HG03039 (cell line): ENCODE results near the gene LCNL1.
"Not testable (repeated sequence)": the region's sequence is repeated elsewhere in the genome, so short reads cannot be mapped to it uniquely, and the experiment has no call there.

Experiments used
- ATAC-seq: cut with Tn5 transposase; IDR thresholded peaks from one replicate; pipeline ENCODE4 v1.9.1; 2021; ENCODE audit warnings: mild to moderate bottlenecking, moderate library complexity; ENCODE audit not compliant: unreplicated experiment

Gene LCNL1

DNA sequence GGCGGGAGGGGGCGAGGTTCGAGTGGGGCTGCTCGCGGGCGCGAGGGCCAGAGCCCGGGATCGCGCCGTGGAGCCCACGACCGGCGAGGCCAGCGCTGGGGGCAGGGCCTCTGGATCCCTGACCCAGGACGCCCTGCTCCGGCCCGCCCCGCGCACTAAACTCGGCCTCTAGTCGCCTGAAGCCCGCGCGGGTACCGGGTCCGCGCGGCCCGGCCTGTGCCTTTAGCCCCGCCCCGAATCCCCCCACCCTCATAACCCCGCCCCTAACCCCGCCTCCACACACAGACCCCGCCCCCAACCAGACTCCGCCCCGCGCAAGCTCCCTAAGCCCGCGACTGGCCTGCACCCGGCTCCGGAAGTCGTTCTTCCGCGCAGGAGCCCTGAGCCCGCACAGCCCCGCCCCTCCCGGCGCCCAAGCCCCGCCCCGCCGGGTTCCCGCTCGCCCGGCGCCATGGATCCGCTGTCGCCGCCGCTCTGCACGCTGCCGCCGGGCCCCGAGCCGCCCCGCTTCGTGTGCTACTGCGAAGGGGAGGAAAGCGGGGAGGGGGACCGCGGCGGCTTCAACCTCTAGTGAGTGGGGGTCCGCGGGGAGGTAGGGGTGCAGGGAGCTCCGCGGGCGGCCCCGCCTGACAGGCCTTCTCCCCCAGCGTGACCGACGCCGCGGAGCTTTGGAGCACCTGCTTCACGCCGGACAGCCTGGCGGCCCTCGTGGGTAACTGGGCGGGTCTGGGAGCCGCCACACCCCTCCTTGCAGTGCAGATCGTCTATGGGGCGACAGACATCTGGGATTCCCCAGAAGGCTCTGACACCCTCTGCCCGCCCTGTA, 9.4 kb downstream of the LCNL1 start, which contains the start of gene PAXX:
PAXX (plus strand) TSS at position 430 of the 826 bp plus-strand sequence; CDS start at position 452, 22 bp downstream.
- peak; percentile 72 for ATAC-seq

DNA sequence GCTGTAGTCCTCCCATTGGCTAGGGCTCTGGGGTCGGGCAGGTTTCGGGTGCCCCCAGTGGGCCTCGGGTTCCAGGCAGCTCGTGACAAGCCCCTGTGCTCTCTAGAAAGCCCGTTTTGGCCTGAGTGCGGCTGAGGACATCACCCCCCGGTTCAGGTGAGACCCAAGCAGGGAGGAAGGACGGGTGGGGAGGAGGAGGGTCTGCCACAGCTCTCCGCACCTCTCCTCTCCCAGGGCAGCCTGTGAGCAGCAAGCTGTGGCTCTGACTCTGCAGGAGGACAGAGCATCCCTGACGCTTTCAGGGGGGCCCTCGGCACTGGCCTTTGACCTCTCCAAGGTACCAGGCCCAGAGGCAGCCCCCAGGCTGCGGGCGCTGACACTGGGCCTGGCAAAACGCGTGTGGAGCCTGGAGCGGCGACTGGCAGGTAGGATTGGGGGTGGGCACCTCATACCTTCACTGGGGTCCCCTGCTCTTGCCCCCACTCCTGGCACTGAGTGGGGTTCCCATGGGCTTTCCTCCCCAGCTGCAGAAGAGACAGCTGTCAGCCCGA, 10.1 kb downstream of the LCNL1 start:
- ATAC-seq, result no peak

DNA sequence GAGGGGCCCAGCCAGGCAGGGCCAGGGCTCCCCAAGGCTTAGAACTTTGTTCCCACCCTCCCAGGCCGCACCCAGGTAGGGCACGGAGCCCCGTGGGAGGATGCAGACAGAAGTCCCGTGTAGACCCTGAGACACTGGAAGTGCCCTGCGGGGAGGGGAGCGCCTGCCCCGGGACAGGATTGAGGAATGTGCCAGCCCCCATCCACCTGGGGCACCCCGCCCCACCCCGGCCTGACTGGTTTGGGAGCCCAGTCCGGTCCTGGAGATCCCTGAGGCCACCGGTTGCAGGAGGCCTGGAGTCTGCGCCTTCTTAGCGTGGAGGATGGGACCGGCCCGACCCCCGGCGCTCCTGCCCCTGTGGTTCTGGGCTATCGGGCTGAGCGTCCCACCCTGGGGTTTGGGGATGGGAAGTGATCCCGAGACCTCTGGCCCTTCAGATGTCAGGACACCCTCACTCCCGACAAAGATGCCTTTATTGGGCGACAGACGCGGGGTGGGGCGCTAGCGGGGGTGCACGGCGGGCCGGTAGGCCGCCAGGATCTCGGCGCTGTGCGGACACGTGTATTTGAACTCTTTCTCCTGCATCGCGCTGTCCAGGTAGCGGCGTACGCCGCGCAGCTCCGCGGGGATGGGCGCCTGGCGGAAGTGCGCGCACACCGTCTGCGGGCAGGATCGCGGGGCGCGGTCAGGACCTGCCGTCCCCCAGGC, 11.5 kb downstream of the LCNL1 start:
- ATAC-seq, result no peak

GRCh38 chr9:136994888-136995230, 12.1 kb downstream of the LCNL1 start:
- no peak for ATAC-seq

DNA sequence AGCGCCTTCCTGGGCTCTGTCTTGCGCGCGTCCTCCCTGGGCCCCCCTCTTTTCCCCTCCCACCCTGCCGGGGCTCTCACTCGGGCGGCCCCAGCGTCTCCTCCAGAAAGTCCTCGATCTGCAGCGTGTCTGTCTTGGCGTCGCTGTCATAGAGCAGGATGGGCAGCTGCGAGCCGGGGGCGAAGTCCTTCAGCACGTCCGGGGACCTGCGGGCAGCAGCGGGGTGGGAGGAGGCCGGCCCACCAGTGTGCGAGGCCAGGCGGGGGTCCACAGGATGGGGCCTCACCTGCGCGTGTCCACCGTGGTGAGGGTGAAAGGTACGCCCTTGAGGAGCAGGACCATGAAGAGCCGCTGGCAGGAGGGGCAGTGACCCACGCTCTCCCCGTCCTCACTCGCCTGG, 12.6 kb downstream of the LCNL1 start:
- ATAC-seq, result no peak

DNA sequence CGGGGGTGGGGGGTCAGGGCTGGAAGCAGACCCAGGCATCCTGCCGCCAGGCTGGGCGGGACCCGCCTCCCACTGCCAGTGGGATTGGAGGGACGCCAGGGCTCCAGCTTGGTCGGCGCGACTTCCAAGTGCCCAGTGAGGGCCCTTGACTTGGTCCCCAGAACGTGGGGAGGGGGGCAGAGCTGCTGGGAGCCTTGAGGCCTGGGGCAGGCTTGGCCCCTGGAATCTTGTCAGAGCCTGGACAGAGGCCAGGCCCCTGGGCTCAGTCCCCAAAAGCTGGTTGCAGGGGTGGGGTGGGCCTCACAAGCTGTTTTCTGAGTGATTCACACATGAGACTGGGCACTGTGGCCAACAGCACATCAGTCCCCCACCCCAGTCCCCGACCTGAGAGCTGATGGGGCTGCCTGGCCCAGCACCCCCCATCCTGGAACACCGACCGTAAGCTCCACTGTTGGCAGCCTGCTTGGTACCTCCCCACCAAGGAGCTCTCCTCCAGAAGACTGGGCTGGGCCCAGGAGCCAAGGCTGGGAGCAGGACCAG, 13.0 kb downstream of the LCNL1 start:
- no peak for ATAC-seq

DNA sequence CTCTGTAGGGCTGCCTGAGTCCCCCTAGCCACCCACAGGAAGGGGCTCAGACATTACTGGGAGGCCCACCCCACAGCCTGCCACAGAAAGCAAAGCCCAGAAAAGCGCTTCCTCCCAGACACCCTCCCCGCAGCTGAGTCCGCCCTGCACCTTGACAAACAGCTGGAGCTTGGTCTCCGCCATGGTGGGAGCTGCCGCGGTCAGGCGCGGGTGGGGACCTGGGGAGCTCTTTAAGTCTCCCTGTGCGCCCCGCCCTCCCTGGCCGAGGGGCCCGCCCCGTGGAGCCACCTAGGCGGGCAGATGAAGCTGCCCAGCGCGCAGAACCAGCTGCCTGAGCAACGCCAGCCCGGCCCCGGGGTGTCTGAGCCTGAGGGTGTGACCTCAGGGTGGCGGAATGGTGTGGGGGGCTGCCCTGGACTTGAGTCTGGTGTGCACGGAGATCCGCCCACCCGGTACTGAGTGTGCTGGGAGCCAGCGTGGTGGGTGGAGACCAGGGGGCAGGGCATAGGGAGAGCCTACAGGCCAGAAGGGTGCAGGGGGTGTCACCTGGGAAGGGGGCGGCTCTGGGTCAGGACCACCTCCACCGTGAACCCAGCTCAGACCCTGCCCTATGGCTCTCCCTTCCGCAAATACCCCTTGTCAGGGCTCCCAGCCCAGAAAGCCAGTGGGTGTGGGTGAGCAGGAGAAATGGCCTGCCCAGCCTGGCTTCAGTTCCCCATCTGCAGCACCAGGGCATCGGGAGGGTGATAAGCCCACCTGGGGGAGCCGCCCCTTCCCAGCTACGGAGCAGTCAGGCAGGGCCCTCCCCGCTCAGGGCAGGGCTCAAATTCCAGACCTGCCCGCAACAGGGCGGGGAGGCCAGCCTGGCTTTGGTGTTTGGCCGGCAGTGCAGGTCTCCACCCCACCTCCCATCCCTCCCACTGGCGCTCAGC, 13.8 kb downstream of the LCNL1 start, which contains the start of gene CLIC3:
CLIC3 (minus strand) TSS at position 208 of the 932 bp plus-strand sequence; CDS start at position 183, 25 bp downstream.
- no peak for ATAC-seq

- no peak for ATAC-seq
Observed at GRCh38 chr9:136997371-136997770, 14.6 kb downstream of the LCNL1 start.

DNA sequence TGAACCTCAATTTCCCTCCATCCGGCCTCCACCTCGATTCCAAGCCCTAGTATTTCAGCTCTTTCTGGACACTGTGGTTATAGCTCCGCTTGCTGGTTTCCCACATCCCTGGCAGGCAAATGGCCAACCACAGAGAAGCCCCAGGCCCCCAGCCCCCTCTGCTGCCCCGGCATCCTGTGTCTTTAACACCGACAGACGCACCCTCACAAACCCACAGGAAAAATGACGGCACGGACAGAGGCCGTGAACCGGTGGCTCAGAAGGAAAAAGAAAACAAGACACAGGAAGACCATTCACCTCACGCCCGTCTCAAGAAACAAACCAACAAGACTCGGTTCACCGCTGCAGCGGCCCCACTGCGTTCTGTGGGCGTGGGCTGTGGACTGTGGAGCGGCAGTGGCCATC, 15.0 kb downstream of the LCNL1 start:
- ATAC-seq, result no peak

DNA sequence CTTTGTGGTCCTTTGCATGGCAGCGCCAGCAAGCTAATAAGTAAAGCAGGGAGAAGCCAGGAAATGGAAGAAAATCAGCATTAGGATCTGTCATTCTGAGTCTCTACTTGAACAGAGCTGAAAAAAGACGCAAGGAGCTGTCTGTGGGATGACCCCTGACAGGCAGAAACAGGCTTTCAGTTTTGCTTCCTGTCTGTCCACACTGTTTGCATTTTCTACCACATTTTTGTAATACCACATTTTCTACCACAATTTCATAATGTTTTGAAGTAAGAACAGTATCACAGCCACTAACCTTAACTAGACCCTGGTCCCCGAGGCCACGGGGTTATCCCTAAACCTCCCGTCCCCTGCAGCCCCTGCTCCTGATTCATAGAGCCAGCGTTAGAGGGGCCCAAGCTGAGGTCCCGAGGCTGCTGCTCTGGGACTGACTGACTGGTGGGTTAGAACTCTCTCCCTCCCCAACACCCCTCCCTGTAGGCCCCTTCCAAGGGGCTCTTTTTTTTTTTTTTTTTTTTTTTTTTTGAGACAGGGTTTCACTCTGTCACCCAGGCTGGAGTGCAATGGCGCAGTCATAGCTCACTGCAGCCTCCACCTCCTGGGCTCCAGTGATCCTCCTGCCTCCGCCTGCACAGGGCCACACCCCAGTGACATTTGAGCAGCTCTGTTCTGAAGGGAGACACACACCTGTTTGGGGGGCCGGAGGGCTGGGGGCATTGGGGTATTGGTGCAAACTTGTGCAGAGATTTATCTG, 17.6 kb downstream of the LCNL1 start:
- no peak for ATAC-seq

GRCh38 chr9:137001857-137002645, 19.3 kb downstream of the LCNL1 start:
- no peak for ATAC-seq

DNA sequence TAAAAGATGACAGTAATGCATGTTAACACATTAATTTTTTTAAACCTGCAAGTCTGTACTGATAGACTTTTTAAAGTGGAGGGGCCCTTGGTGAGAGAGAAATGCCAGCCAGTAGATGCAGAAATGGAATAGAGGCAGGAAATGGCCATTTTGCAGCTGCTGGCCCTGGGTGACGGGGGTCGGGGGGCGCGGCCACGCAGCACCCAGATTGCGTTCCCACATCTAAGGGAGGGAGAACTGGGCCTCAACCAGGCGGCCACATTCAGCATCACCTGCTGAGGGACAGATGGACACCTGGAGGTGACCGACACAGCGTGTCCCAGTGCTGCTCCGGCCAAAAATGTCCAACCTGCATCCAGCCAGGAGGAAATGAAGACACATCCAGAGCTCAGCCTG, 19.9 kb downstream of the LCNL1 start:
- no peak for ATAC-seq

GRCh38 chr9:137004285-137004684, 21.5 kb downstream of the LCNL1 start:
- not testable (repeated sequence) for ATAC-seq

DNA sequence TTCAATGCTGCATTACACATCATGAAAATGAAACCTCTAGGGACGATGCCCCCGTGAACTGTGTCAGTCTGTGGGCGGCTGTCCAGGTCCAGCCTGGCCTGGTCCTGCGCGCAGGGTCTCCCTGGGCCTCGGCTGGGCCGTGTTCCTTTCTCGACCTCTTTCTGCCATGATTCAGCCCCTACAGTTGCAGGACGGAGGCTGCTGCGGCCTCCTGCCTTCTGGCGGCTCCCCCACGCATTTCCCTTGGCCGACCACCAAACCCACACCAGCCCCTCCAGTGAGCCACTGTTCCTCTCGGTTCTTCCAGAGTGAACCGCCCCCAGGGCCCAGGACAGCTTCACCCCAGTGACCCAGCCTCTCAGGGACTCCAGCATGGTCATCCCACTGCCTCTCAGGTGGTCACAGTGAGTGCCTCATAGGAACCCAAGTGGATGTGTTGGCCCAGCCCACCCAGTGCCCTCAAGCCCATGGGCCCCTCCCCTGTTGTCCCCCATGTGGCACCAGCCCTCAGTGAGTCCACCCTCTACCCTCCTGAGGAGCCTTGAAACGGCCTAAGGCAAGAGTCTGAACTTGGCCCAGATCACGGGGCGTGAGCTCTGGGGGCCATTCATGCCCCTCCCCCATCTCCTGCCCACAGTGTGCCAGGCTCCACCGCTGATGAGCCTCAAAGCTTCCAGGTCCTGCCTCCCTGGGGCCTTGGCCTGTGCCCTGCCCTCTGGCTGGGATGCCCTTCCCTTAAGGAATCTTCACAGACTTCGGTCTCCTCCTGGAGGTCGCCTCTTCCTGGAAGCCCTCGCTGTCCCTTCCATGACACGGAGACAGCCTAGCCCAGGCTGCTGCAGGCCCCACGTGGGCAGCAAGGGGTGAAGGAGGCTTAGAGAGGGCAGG, 23.6 kb downstream of the LCNL1 start:
- ATAC-seq, result no peak

GRCh38 chr9:137007108-137007815, 24.5 kb downstream of the LCNL1 start:
- no peak for ATAC-seq

DNA sequence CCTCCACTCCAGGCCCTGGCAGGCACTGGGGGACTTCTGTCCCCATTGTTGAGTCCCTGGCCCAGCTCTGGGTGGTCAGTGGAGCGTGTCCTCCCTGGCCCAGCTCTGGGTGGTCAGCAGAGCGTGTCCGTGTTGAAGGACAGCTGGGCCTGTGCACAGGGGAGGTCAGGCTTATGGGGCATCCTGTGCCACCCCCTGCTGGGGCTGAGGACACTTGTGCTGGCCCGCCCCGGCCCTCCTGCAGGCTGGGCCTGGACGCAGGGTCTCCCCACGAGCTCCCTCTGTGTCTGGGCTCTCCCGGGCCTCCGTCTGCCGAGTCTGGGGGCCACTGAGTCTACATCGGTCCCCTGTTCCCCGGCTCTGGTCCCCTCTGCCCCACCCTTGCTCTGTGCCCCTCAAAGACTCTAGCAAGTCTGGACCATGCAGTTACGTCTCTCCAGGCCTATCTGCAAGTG, 25.1 kb downstream of the LCNL1 start:
- no peak for ATAC-seq

- no peak for ATAC-seq
Observed at GRCh38 chr9:137008312-137008711, 25.5 kb downstream of the LCNL1 start.
